Mucosa of descending colon (tissue), 3 donors: ENCODE results near the gene NPHP1. TPM values are rescaled to one million over a fixed set of nuclear protein-coding genes. Genes with fewer than 3 reads are reported as not detected.

Experiments used
- ATAC-seq: fragments of 200-7000 bp; cut with Tn5 transposase; one replicate; pipeline ENCODE4 v1.9.1; 2020; ENCODE audit warnings: mild to moderate bottlenecking, moderate library complexity
- DNase-seq, 3 donors: peaks; one replicate each; pipeline ENCODE4 v3.0.0-alpha.2; 2020
- H3K36me3 ChIP-seq: fragments of 200-600 bp; one replicate; pipeline ENCODE4 v1.8.0; 2021; ENCODE audit warnings: low read depth, mild to moderate bottlenecking
- H3K4me1 ChIP-seq: fragments of 200-600 bp; one replicate; pipeline ENCODE4 v1.8.0; 2021; ENCODE audit warnings: low read depth, mild to moderate bottlenecking
- H3K4me3 ChIP-seq: fragments of 200-600 bp; one replicate; pipeline ENCODE4 v1.8.0; 2021; ENCODE audit warnings: mild to moderate bottlenecking
- H3K9me3 ChIP-seq: fragments of 200-600 bp; one replicate; pipeline ENCODE4 v1.8.0; 2021; ENCODE audit warnings: mild to moderate bottlenecking
- intact Hi-C, 2 donors: fragments of 100-400 bp; cut with DNase I in 1 of 2; cut with micrococcal nuclease in 1 of 2; formaldehyde crosslinking; loops; one replicate each; pipeline versions ENCODE4 v1.11.0 to v1.11.1; 2022; cut with DNase I, micrococcal nuclease
- total RNA-seq, 3 donors: library from RNA; stranded (reverse); fragmentation: NEBNext Ultra II Directional in 2 of 3; extraction: Animal tissue kit (Norgen Biotek cat#: 25700) in 2 of 3; gene quantifications; one replicate each; pipeline versions ENCODE4 v1.2.1 to v1.2.4, GENCODE V29; 2021 to 2023
- TF ChIP-seq, protein P1 (sequence below): fragments of 200-600 bp; IDR thresholded peaks from one replicate; pipeline ENCODE4 v1.8.0; 2022; ENCODE audit warnings: antibody characterized with exemption, mild to moderate bottlenecking
- donor health status: DM: no; HTN: no; CAD: no; lungs with moderate emphysema.
- donor health status: DM: no; HTN: no; CAD: no.
- donor health status: DM: no; HTN: yes; CAD: no.

NPHP1 gene
- total RNA-seq, 3 donors from 2014 or later = 1.1 to 6.4 (median 1.5) TPM

DNA sequence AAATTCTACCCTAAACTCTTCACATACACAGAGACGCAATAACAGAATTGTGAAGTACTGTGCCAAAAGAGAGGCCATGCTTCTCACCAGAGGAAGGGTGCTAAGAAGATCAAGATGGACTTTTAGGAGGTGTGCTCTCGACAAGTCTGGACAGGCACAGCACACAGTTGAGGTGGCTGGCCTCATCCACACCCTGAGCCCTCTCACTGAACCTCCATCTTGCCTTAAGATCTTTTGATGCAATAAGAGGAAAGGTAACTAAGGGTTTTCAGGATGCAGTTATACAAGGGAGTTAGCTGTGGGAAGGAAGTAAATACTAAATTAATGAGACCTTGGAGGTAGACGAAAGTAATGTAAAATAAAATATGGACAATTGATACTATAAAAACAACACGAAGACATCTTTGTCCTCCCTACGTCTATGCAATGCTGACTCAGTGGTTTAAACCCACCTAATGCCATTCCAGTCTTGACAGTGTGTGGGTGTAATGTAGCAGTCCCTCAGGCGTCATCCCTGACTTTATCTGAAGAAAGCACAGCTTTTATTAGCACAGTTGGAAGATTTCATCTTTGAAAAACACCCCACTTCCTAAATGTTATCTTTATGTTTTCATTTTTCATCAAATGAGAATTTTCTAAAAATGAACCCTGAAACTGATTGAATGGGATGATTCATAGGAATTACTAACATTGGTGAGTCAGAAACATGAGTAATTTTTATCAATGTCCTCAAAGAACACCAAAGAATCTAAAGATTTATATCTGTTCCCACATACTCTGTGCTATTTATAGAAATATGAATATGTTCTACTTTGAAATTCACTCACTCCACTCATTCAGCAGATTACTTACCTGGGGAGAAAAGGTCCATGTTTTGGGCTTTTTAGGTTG, 55.2 kb downstream of the NPHP1 start:
- no peak for ATAC-seq
- H3K36me3 ChIP-seq = no peaks in the 10 kb centered on the region
- DNase-seq = no peak
- H3K9me3 ChIP-seq = no peaks in the 10 kb centered on the region
- intact Hi-C loops = no loop called here
- H3K4me3 ChIP-seq = no peak overlapping the region
- H3K4me1 ChIP-seq = no peaks in the 10 kb centered on the region
- TF ChIP-seq, protein P1, sequence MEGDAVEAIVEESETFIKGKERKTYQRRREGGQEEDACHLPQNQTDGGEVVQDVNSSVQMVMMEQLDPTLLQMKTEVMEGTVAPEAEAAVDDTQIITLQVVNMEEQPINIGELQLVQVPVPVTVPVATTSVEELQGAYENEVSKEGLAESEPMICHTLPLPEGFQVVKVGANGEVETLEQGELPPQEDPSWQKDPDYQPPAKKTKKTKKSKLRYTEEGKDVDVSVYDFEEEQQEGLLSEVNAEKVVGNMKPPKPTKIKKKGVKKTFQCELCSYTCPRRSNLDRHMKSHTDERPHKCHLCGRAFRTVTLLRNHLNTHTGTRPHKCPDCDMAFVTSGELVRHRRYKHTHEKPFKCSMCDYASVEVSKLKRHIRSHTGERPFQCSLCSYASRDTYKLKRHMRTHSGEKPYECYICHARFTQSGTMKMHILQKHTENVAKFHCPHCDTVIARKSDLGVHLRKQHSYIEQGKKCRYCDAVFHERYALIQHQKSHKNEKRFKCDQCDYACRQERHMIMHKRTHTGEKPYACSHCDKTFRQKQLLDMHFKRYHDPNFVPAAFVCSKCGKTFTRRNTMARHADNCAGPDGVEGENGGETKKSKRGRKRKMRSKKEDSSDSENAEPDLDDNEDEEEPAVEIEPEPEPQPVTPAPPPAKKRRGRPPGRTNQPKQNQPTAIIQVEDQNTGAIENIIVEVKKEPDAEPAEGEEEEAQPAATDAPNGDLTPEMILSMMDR = no peak

- DNase-seq = no peak
- Histone ChIP-seq H3K9me3 (no peaks in the 10 kb centered on the region), H3K4me3 (no peak overlapping the region), H3K4me1 (no peaks in the 10 kb centered on the region), H3K36me3 (no peaks in the 10 kb centered on the region)
- no peak for ATAC-seq
- TF ChIP-seq, protein P1 = no peak
- intact Hi-C loops = no loop called here
Measured at GRCh38 chr2:110146945-110147332, 57.9 kb downstream of the NPHP1 start.

DNA sequence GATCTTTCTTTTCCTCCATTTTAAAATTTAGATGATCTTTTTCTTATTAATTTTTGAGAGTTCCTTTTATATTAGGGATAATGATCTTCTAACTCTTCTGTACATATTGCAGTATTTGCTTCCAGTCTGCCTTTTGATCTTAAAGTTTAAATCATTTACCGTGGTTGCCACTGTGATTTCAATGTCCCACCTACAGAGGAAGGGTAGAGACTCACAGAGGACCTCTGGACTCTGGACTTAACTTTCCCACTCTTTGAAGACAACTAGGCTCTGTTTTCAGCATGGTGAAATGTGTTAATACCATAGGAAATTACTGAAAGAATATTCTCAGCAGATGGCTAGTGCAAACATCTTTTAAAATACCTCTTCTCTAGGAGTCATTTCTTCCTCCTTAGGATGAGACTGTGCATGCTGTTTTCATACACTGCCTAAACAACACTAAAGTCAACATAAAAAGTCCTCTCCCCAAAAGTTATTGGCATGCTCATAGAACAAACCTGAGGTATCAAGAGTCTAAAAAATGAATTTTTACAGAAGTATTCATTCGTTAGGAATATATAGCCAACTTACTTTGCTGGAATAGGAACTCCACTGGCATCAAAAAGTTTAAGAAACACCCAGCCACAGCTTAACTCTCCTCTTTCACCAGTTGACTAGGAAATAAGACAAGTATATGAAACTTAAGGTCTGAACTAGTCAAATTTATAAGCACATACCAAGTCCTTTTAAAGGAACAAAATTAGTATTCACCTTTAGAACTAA, 58.4 kb downstream of the NPHP1 start:
- H3K36me3 ChIP-seq = no peaks in the 10 kb centered on the region
- no peak for ATAC-seq
- intact Hi-C loops = no loop called here
- no peak for DNase-seq
- no peaks in the 10 kb centered on the region for H3K9me3 ChIP-seq
- TF ChIP-seq, protein P1 = no peak
- H3K4me1 ChIP-seq = no peaks in the 10 kb centered on the region
- no peak overlapping the region for H3K4me3 ChIP-seq

- H3K4me1 ChIP-seq = no peaks in the 10 kb centered on the region
- intact Hi-C loops = no loop called here
- no peak overlapping the region for H3K4me3 ChIP-seq
- no peaks in the 10 kb centered on the region for H3K9me3 ChIP-seq
- no peaks in the 10 kb centered on the region for H3K36me3 ChIP-seq
- DNase-seq = no peak
- ATAC-seq = no peak
- TF ChIP-seq, protein P1 = no peak
Measured at GRCh38 chr2:110143982-110144381, 60.8 kb downstream of the NPHP1 start.

DNA sequence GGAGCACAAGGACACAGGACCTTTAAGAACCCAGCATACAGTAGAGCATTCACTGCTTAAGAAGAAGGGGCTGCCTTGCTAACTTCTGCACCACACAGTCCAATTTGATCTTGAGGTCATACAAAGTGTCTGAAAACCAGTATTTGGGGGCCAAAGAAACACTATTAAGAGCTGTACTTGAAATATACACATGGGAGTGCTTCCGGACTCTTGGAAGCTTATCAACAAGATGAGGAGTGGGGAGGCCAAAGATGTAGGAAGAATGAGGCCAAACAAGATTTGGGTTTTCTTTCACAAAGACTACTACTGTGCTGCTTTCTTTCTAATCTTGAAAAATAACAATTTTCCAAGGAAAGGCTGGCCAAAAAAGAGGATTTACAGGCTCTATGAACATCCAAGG, 64.4 kb downstream of the NPHP1 start:
- Histone ChIP-seq H3K9me3 (no peaks in the 10 kb centered on the region), H3K36me3 (no peaks in the 10 kb centered on the region), H3K4me1 (no peaks in the 10 kb centered on the region), H3K4me3 (no peak overlapping the region)
- TF ChIP-seq, protein P1 = no peak
- ATAC-seq = no peak
- intact Hi-C loops = no loop called here
- DNase-seq = no peak
